T-helper 1 cell (primary cell): ENCODE results near the gene PELI2.

Source experiments
- DNase-seq, 5 donors: peaks; one replicate each; pipeline ENCODE4 v3.0.0-alpha.2; 2012 to 2020

PELI2 gene

GRCh38 chr14:56208520-56208919 is 90.3 kb downstream of the PELI2 start:
- DNase-seq: no peak

- DNase-seq: no peak
Measured at GRCh38 chr14:56210571-56210970, 92.4 kb downstream of the PELI2 start.

- no peak for DNase-seq
Measured at GRCh38 chr14:56211084-56211483, 92.9 kb downstream of the PELI2 start.

- no peak for DNase-seq
Measured at GRCh38 chr14:56211844-56212243, 93.6 kb downstream of the PELI2 start.

- no peak for DNase-seq
Measured at GRCh38 chr14:56212521-56212920, 94.3 kb downstream of the PELI2 start.

- no peak for DNase-seq
Measured at GRCh38 chr14:56213306-56213705, 95.1 kb downstream of the PELI2 start.

GRCh38 chr14:56215180-56215579 is 97.0 kb downstream of the PELI2 start:
- no peak for DNase-seq

GRCh38 chr14:56216626-56217379 is 98.6 kb downstream of the PELI2 start:
- DNase-seq: no peak

GRCh38 chr14:56217380-56218045 is 99.3 kb downstream of the PELI2 start:
- DNase-seq: no peak

- DNase-seq: no peak
Measured at GRCh38 chr14:56219666-56220413, 101.6 kb downstream of the PELI2 start.

- no peak for DNase-seq
Measured at GRCh38 chr14:56221382-56222128, 103.3 kb downstream of the PELI2 start.

GRCh38 chr14:56224229-56224628 is 106.0 kb downstream of the PELI2 start:
- no peak for DNase-seq

- DNase-seq: no peak
Measured at GRCh38 chr14:56224691-56225681, 106.8 kb downstream of the PELI2 start.

- no peak for DNase-seq
Measured at GRCh38 chr14:56235388-56235787, 117.2 kb downstream of the PELI2 start.

- DNase-seq: no peak
Measured at GRCh38 chr14:56237398-56237797, 119.2 kb downstream of the PELI2 start.

GRCh38 chr14:56241461-56241860 is 123.2 kb downstream of the PELI2 start:
- DNase-seq: no peak

- DNase-seq: no peak
Measured at GRCh38 chr14:56243110-56243509, 124.9 kb downstream of the PELI2 start.

GRCh38 chr14:56244138-56244789 is 126.1 kb downstream of the PELI2 start:
- no peak for DNase-seq

- DNase-seq: no peak
Measured at GRCh38 chr14:56247495-56248200, 129.4 kb downstream of the PELI2 start.

GRCh38 chr14:56248442-56248841 is 130.2 kb downstream of the PELI2 start:
- DNase-seq: no peak
